ENCODE measurements around the gene BAIAP2L1.

GRCh38 chr7:98241674-98242241 lies 159.1 kb downstream of the BAIAP2L1 start:
- TF ChIP-seq CTCF (conservative IDR thresholded peaks at IDR 0.05; ENCODE audit: low read depth in 2 of 2): no peak
- TF ChIP-seq EZH2 (IDR thresholded peaks at IDR 0.05; ENCODE audit: low read depth, unreplicated experiment): no peak
- TF ChIP-seq POLR2AphosphoS5 (IDR thresholded peaks at IDR 0.05; ENCODE audit: low read depth): no peak
- no peak for TF ChIP-seq JUNB (IDR thresholded peaks at IDR 0.05; ENCODE audit: unreplicated experiment)
- TF ChIP-seq CREB1 (CRISPR knock-in tag; IDR thresholded peaks at IDR 0.05; ENCODE audit: low read depth): no peak
- TF ChIP-seq REST (IDR thresholded peaks at IDR 0.05; ENCODE audit: unreplicated experiment): no peak
- no peak for TF ChIP-seq EZH2phosphoT487 (IDR thresholded peaks at IDR 0.05; ENCODE audit: unreplicated experiment)
- TF ChIP-seq NANOG (IDR thresholded peaks at IDR 0.05; ENCODE audit: borderline replicate concordance): no peak

All from GM23338 (cell line).